ENCODE measurements around the gene EPHX1.
A peak's percentile ranks its signal among the peaks of the same experiment; 100 is the strongest.

Gene EPHX1

GRCh38 chr1:225878282-225878681, 68.4 kb downstream of the EPHX1 start:
- H3K9ac ChIP-seq (ENCODE audit: low read length) = no peak overlapping the region
- H3K4me3 ChIP-seq (ENCODE audit: low read length) = no peak overlapping the region
- peaks cover 18% of the 10 kb centered on the region for H3K4me1 ChIP-seq (ENCODE audit: control insufficient read depth, insufficient read depth, low read length)
- H3K27me3 ChIP-seq (ENCODE audit: control insufficient read depth, insufficient read depth, low read length) = no peaks in the 10 kb centered on the region
- H3K36me3 ChIP-seq (ENCODE audit: control insufficient read depth, insufficient read depth, low read length) = peaks cover 8% of the 10 kb centered on the region
- no peak overlapping the region for H3K27ac ChIP-seq (ENCODE audit: low read depth, low read length)

- Histone ChIP-seq H3K27me3 (ENCODE audit: control insufficient read depth, insufficient read depth, low read length) (no peaks in the 10 kb centered on the region), H3K9ac (ENCODE audit: low read length) (peak overlapping the region; percentile 32), H3K36me3 (ENCODE audit: control insufficient read depth, insufficient read depth, low read length) (no peaks in the 10 kb centered on the region), H3K4me1 (ENCODE audit: control insufficient read depth, insufficient read depth, low read length) (peaks cover 18% of the 10 kb centered on the region), H3K27ac (ENCODE audit: low read depth, low read length) (peak overlapping the region; percentile 33), H3K4me3 (ENCODE audit: low read length) (peak overlapping the region; percentile 96)
These were observed 69.7 kb downstream of the EPHX1 start for GRCh38 chr1:225879521-225880221.

- Histone ChIP-seq H3K9ac (ENCODE audit: low read length) (peak overlapping the region; percentile 32), H3K27ac (ENCODE audit: low read depth, low read length) (peak overlapping the region; percentile 33)
These were observed 70.3 kb downstream of the EPHX1 start for GRCh38 chr1:225880222-225880588.

GRCh38 chr1:225880636-225881035, 70.7 kb downstream of the EPHX1 start:
- Histone ChIP-seq H3K4me3 (ENCODE audit: low read length) (peak overlapping the region; percentile 96), H3K4me1 (ENCODE audit: control insufficient read depth, insufficient read depth, low read length) (peaks cover 18% of the 10 kb centered on the region), H3K27me3 (ENCODE audit: control insufficient read depth, insufficient read depth, low read length) (no peaks in the 10 kb centered on the region), H3K9ac (ENCODE audit: low read length) (no peak overlapping the region), H3K27ac (ENCODE audit: low read depth, low read length) (peak overlapping the region; percentile 33), H3K36me3 (ENCODE audit: control insufficient read depth, insufficient read depth, low read length) (no peaks in the 10 kb centered on the region)

More at GRCh38 chr1:225880222-225880588, 70.3 kb downstream of the EPHX1 start:
- Histone ChIP-seq H3K4me3 (ENCODE audit: low read length) (peak overlapping the region; percentile 96), H3K4me1 (ENCODE audit: control insufficient read depth, insufficient read depth, low read length) (peaks cover 18% of the 10 kb centered on the region), H3K36me3 (ENCODE audit: control insufficient read depth, insufficient read depth, low read length) (no peaks in the 10 kb centered on the region), H3K27me3 (ENCODE audit: control insufficient read depth, insufficient read depth, low read length) (no peaks in the 10 kb centered on the region)

- H3K4me3 ChIP-seq (ENCODE audit: low read length) = peak overlapping the region; percentile 96
These were observed 71.4 kb downstream of the EPHX1 start for GRCh38 chr1:225881081-225881958.

GRCh38 chr1:225881959-225882693, 72.2 kb downstream of the EPHX1 start, which contains the start of gene TMEM63A:
Gene TMEM63A (minus strand): TSS chr1:225882380. CDS start chr1:225877580, 4,800 bp downstream.
- H3K27me3 ChIP-seq (ENCODE audit: control insufficient read depth, insufficient read depth, low read length) = no peaks in the 10 kb centered on the region
- peaks cover 18% of the 10 kb centered on the region for H3K4me1 ChIP-seq (ENCODE audit: control insufficient read depth, insufficient read depth, low read length)
- peak within 1 kb of the TSS; percentile 96 for H3K4me3 ChIP-seq (ENCODE audit: low read length)
- peak within 1 kb of the TSS; percentile 75 for H3K27ac ChIP-seq (ENCODE audit: low read depth, low read length)
- H3K9ac ChIP-seq (ENCODE audit: low read length) = peak within 1 kb of the TSS; percentile 89
- H3K36me3 ChIP-seq (ENCODE audit: control insufficient read depth, insufficient read depth, low read length) = no peaks in the 10 kb centered on the region

More at GRCh38 chr1:225881081-225881958, 71.4 kb downstream of the EPHX1 start:
- Histone ChIP-seq H3K36me3 (ENCODE audit: control insufficient read depth, insufficient read depth, low read length) (no peaks in the 10 kb centered on the region), H3K4me1 (ENCODE audit: control insufficient read depth, insufficient read depth, low read length) (peaks cover 18% of the 10 kb centered on the region), H3K27ac (ENCODE audit: low read depth, low read length) (peak overlapping the region; percentile 75), H3K27me3 (ENCODE audit: control insufficient read depth, insufficient read depth, low read length) (no peaks in the 10 kb centered on the region), H3K9ac (ENCODE audit: low read length) (peak overlapping the region; percentile 89)

- H3K36me3 ChIP-seq (ENCODE audit: control insufficient read depth, insufficient read depth, low read length) = no peaks in the 10 kb centered on the region
- peak overlapping the region; percentile 96 for H3K4me3 ChIP-seq (ENCODE audit: low read length)
- no peaks in the 10 kb centered on the region for H3K27me3 ChIP-seq (ENCODE audit: control insufficient read depth, insufficient read depth, low read length)
- H3K4me1 ChIP-seq (ENCODE audit: control insufficient read depth, insufficient read depth, low read length) = peaks cover 12% of the 10 kb centered on the region
- H3K9ac ChIP-seq (ENCODE audit: low read length) = peak overlapping the region; percentile 84
- H3K27ac ChIP-seq (ENCODE audit: low read depth, low read length) = peak overlapping the region; percentile 75
These were observed 73.0 kb downstream of the EPHX1 start for GRCh38 chr1:225882694-225883615.

GRCh38 chr1:225883616-225884265, 73.8 kb downstream of the EPHX1 start:
- Histone ChIP-seq H3K4me1 (ENCODE audit: control insufficient read depth, insufficient read depth, low read length) (peaks cover 12% of the 10 kb centered on the region), H3K9ac (ENCODE audit: low read length) (no peak overlapping the region), H3K27me3 (ENCODE audit: control insufficient read depth, insufficient read depth, low read length) (no peaks in the 10 kb centered on the region), H3K4me3 (ENCODE audit: low read length) (no peak overlapping the region), H3K36me3 (ENCODE audit: control insufficient read depth, insufficient read depth, low read length) (no peaks in the 10 kb centered on the region), H3K27ac (ENCODE audit: low read depth, low read length) (no peak overlapping the region)

- no peak overlapping the region for H3K4me3 ChIP-seq (ENCODE audit: low read length)
- no peaks in the 10 kb centered on the region for H3K27me3 ChIP-seq (ENCODE audit: control insufficient read depth, insufficient read depth, low read length)
- H3K9ac ChIP-seq (ENCODE audit: low read length) = no peak overlapping the region
- H3K4me1 ChIP-seq (ENCODE audit: control insufficient read depth, insufficient read depth, low read length) = peaks cover 9% of the 10 kb centered on the region
- H3K27ac ChIP-seq (ENCODE audit: low read depth, low read length) = no peak overlapping the region
- H3K36me3 ChIP-seq (ENCODE audit: control insufficient read depth, insufficient read depth, low read length) = no peaks in the 10 kb centered on the region
These were observed 75.4 kb downstream of the EPHX1 start for GRCh38 chr1:225885336-225885735.

- H3K27me3 ChIP-seq (ENCODE audit: control insufficient read depth, insufficient read depth, low read length) = no peaks in the 10 kb centered on the region
- H3K4me3 ChIP-seq (ENCODE audit: low read length) = peak overlapping the region; percentile 25
- no peak overlapping the region for H3K9ac ChIP-seq (ENCODE audit: low read length)
- H3K36me3 ChIP-seq (ENCODE audit: control insufficient read depth, insufficient read depth, low read length) = no peaks in the 10 kb centered on the region
- no peaks in the 10 kb centered on the region for H3K4me1 ChIP-seq (ENCODE audit: control insufficient read depth, insufficient read depth, low read length)
- H3K27ac ChIP-seq (ENCODE audit: low read depth, low read length) = no peak overlapping the region
These were observed 76.5 kb downstream of the EPHX1 start for GRCh38 chr1:225886159-225887029.

Measured in rectal smooth muscle tissue (tissue), 1 donor.